GM20000 (cell line): ENCODE measurements around the gene INPP5E.
A peak's percentile ranks its signal among the peaks of the same experiment; 100 is the strongest.
"Not testable (repeated sequence)": the region's sequence is repeated elsewhere in the genome, so short reads cannot be mapped to it uniquely, and the experiment has no call there.

Experiments used
- DNase-seq: peaks from one replicate; pipeline ENCODE4 v3.0.0; 2012; ENCODE audit warnings: low spot score
- TF ChIP-seq, protein P1 (sequence below): IDR thresholded peaks from 2 replicates; pipeline ENCODE4 v1.5.1; 2012; ENCODE audit warnings: mild to moderate bottlenecking, control low read depth; ENCODE audit errors: extremely low read depth, missing control alignments

Gene INPP5E

DNA sequence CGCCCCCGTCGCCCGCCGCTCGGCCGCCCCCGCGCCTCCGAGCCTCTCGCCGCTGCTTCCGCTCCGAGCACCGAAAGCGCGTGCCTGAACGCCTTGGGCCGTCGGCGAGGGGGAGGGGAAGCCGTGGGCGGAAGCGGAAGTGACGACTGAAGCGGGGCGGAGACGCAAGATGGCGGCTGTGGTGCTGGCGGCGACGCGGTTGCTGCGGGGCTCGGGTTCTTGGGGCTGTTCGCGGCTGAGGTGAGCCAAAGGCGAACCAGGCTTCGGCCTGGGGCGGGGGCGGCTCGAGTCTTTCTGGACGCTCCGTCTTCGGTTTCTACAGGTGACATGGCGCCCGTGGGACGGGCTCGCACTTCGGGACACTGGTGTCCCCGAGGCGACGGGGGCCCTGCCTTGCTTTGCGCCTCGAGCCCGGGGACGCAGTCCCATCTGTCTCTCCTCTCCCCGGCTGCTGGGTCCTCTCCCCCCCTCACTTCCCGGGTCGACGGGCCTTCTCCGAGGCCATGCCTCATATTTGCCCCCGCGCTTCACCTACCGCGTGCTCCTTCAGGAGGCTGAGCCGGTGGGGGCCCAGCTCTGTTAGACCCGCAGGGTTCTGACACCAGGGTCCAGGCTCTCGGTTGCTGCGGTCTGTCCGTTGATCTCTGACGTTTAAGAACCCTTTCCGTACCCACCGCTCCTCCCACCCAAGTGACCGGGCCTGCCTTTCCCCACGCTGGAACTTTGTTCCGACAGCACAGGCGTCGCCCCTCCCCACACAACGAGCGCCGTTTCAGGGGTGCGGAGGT lies 29.0 kb downstream of the INPP5E start, which contains the start of the genes ENTR1 and PMPCA:
Gene ENTR1 (minus strand): TSS at position 115 of the 788 bp plus-strand sequence. CDS start 217 bp downstream, outside the sequence.
Gene PMPCA (plus strand): TSS at position 159 of the 788 bp plus-strand sequence. CDS start 11 bp downstream, at position 170.
- TF ChIP-seq, protein P1, sequence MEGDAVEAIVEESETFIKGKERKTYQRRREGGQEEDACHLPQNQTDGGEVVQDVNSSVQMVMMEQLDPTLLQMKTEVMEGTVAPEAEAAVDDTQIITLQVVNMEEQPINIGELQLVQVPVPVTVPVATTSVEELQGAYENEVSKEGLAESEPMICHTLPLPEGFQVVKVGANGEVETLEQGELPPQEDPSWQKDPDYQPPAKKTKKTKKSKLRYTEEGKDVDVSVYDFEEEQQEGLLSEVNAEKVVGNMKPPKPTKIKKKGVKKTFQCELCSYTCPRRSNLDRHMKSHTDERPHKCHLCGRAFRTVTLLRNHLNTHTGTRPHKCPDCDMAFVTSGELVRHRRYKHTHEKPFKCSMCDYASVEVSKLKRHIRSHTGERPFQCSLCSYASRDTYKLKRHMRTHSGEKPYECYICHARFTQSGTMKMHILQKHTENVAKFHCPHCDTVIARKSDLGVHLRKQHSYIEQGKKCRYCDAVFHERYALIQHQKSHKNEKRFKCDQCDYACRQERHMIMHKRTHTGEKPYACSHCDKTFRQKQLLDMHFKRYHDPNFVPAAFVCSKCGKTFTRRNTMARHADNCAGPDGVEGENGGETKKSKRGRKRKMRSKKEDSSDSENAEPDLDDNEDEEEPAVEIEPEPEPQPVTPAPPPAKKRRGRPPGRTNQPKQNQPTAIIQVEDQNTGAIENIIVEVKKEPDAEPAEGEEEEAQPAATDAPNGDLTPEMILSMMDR = no peak
- peak; percentile 99 for DNase-seq

DNA sequence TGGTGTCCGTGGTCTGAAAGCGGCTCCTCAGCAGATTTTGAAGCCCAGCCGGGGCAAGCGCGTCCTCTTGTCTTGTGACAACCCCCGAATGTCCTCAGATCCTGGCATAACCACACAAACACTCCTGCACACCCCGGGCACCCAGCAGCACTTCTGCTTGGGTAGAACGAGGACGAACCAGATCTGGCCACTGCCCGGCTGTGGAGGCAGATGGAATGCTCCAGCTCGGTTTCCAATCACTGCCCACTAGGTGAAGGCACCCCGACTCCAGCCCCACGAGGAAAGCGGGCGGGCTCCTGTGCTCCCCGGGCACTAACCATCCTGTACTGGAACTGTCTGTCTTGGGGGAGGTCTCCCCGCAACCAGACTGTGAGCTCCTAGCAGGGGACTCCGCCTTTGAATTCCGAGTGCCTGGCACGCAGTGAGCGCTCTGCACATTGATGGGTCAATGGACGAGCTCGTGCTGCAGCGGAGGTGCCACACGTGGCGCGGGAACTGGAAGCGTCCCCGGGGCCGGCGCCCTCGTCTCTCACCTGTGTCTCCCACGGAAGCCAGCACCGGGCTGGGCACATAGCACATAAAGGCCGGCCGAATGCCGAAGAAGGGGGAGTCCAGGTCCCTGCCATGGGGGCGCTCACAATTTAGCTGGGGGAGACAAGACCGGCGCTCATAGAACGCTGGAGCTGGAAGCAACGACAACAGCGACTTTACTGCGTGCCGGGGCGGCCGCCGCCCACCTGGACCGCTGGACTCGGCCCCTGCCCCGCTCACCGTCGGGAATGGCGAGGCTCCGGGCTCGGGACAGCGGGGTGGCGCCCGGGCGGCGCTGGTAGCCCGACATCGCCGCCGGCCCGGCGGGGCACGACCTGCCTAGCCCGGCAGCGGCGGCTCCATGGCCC lies 29.8 kb downstream of the INPP5E start:
- peak; percentile 63 for DNase-seq
- TF ChIP-seq, protein P1 = no peak

- TF ChIP-seq, protein P1 = no peak
- no peak for DNase-seq
These were observed 31.7 kb downstream of the INPP5E start for GRCh38 chr9:136407911-136408310.

- DNase-seq = not testable (repeated sequence)
These were observed 32.6 kb downstream of the INPP5E start for GRCh38 chr9:136407061-136407460.

DNA sequence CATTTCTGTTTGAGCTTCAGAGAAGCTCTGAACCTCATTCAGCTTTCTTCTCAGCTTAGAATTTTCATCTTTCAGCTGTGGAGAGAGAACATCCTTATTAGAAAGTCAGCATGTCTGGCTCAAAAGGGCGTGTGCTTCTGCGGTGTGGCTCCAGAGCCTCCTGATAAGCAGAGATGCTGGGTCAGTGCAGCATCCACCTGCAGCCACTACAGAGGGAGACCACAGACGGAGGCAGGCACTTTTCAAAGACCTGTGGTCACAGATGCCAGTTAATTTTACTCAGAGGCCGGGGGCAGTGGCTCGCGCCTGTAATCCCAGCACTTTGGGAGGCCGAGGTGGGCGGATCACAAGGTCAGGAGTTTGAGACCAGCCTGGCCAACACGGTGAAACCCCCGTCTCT lies 33.7 kb downstream of the INPP5E start:
- DNase-seq = not testable (repeated sequence)

DNA sequence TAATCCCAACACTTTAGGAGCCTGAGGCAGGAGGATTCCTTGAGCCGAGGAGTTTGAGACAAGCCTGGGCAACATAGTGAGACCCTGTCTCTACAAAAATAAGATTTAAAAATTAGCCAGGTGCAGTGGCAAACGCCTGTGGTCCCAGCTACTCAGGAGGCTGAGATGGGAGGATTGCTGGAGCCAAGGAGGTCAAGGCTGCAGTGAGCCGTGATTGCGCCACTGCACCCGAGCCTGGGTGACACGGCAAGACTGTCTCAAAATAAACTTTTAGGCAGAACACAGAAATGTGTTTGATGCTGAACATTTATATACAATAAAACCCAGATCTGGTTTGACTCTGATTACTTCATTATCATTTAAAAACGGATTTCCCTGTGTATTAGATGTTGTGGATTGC lies 34.2 kb downstream of the INPP5E start:
- TF ChIP-seq, protein P1 = no peak
- DNase-seq = no peak

- DNase-seq = no peak
- TF ChIP-seq, protein P1 = no peak
These were observed 34.9 kb downstream of the INPP5E start for GRCh38 chr9:136404801-136405136.
